Left renal pelvis (tissue), 4 donors: ENCODE measurements around the gene AP1G1. TPM values are rescaled to one million over a fixed set of nuclear protein-coding genes. Genes with fewer than 3 reads are reported as not detected.

Source experiments
- DNase-seq, 4 donors: peaks; one replicate each; pipeline ENCODE4 v3.0.0-alpha.2; 2013; ENCODE audit warnings: low read depth in 4 of 4, low spot score in 3 of 4
- polyA plus RNA-seq, 4 donors: library from polyadenylated mRNA; unstranded; fragments of 120-200 nt; gene quantifications; one replicate each; pipeline ENCODE4 v1.2.1, GENCODE V29; 2013; ENCODE audit not compliant: insufficient read length in 4 of 4

The AP1G1 gene
- polyA plus RNA-seq, 4 donors: 46.7 to 92.8 (median 87.3) TPM

DNA sequence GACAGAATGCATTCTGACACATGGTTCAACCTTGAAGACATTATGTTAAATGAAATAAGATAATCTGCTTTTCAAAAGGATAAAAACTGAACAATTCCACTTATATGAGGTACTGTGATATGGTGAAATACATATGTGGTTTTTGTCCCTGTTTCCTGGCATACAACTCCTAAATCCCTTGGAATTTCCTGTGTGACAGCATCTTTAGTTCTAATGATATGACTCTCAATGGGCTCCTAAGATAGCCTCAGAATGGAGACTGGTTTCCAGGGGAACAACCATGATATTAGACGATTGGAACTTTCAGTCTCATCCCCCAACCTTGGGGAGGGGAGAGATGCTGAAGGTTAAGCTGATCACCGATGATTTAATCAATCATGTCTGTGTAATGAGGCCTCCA lies 46.4 kb downstream of the AP1G1 start:
- no peak for DNase-seq

DNA sequence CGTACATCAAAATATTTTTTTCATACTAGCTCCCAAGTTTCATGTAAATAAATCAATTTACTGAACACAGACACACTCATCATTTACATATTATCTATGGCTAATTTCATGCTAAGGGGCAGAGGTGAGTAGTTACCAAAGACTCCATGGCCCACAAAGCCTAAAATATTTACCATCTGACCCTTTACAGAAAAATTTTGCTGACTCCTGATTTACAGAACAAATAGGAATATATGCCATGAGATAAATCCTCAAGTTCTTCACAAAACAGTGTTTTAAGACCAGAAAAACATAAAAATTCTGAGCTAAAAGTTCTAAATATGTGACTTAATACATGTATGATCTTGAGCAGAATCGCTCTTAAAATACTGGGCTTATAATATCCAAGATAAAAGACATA lies 47.5 kb downstream of the AP1G1 start:
- no peak for DNase-seq

DNA sequence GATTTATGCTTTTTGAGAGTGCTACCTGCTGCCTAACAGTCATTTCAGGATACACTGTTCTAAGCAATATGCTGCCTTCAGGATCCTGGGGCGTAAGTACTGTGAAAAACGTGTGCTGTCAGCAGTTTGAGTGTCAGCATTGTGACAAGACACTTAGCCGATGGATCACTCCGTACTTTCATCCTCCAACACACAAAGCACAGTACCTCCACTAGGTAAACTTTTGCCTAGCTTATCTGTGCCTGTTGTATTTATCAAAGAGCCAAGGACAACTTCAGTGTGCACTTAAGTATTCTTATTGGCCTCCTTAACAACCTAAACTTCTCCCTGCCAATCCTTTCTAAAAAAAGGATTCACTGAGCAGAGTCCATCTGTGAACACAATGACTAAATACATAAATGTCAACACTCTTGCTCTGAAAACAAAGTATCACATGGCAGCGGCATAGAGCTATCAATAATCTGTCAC lies 50.3 kb downstream of the AP1G1 start:
- DNase-seq: no peak

DNA sequence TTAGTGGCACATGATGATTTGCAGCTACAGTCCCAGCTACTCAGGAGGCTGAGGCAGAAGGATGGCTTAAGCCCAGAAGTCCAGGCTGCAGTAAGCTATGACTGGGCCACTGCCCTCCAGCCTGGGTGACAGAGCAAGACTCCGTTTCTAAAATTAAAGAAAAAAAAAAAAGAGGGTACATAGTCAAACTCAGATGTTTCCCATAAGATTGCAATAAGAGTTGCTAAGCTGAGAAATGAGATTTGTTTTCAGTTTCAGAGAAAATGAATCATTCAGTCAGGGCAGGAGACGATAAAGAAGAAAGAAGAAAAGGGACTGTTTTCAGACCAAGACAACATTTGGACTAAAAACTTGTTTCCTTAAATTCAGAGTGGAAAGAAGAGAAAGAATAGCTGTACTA lies 54.0 kb downstream of the AP1G1 start:
- no peak for DNase-seq

DNA sequence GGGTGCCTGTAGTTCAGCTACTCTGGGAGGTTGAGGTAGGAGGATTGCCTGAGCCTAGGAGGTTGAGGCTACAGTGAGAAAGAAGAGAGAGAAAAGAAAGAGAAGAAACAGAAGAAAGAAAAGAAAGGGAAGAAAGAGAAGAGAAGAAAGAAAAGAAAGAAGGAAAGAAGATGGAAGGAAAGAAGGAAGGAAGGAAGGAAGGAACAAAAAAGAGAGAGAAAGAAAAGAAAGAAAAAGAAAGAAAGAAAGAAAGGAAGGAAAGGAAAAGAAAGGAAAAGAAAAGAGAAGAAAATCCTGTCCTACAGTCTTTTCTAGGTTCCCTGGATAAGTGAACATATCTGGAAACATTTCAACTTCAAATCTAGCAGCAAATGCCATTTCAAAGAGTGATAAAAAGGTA lies 54.5 kb downstream of the AP1G1 start:
- no peak for DNase-seq

DNA sequence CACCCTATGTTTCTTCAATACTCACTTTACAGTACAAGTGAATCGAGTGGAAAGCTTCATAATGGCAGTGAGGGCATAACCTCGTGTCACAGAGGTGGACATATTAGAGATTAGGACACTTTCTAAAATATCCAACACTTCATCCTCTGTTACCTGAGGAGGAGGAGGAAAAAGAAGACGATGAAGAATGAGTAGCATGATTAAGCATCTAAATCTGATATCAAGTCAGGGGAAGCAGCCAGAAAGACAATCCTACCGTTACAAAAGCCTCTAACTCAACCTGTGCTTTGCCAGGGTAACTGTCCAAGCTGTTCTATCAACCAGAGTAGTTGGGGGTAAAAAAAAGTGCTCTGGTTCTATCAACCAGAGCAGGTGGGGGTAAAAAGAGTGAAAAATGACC lies 60.4 kb downstream of the AP1G1 start:
- DNase-seq: no peak

DNA sequence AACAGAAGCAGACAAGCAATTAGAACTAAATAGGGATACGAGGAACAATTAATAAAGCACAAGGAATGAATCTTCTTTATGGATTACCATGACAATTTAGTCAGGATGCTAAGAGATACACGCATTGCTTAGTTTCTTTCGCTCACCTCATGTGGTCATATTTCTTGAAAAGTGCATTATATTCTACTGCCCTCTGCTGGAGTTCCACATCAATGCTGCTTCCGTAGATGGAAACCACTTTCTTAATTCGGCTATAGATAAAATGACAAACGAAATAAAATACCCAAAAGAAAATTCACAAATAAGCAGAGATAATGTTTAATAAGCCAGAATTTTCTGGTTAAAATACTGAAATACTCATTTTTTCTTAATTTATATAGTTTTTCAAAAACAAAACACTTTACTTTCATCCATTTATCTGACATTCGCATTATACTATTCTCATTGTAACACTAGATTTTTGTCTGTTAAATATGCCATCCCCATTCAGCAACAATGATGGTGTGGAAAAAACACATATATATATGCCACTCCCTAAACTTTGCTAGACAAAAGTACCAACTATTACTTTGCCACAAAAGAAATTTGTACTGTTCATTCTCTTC lies 62.1 kb downstream of the AP1G1 start:
- peak in 3 of 4 donors; percentile 8 to 16 (median 9) for DNase-seq

DNA sequence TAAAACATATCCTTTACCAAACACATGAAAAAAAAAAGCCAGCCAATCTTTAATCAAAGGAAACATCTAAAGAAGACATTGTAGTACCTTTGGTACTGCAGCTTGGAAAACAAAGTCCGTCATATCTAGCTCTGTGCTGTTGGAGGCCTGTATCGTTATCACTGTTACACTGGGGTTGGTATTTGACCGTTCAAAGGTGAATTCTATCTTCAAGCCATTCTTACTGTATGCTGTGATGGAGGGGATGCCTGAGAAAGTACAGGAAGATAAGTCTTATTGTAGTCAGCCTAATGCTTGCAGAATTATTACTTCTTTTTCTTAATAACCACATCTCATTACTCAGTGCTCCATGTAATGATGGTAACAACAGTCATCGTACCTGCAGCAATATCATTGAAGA lies 69.8 kb downstream of the AP1G1 start:
- no peak for DNase-seq

DNA sequence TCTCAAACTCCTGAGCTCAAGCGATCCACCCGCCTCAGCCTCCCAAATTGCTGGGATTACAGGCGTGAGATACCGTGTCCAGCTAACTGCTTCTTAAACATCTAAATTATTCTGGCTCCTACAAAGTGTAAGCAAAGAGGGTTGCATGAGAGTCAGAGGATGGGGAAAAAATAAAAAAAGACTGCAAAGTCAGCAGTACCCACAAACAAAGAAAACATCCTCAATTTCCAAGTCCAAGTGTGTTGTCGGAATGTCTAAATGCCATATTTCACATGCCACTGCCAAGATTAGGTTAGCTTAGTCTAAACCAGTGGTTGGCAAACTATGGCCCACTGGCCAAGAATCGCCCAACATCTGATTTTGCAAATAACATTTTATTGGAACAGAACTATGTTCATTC lies 71.1 kb downstream of the AP1G1 start:
- DNase-seq: no peak

DNA sequence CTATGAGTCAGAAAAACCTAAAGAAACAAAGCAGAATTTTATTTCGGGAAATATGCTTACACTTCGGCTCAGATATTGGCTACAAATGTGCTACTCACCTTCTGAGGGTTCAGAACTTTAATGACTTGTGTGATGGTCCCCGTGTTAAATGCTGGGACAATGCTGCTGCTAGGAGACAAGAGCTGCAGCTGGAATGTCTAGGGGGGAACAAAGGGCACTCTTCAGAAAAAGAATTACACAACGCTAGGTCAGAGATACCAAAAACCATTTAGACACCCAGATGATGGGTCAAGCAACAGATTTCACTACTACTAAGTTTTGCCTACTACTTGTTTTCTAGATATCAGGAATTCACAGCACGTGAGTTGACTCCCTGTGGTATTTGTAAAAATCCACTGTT lies 74.1 kb downstream of the AP1G1 start:
- DNase-seq: no peak

DNA sequence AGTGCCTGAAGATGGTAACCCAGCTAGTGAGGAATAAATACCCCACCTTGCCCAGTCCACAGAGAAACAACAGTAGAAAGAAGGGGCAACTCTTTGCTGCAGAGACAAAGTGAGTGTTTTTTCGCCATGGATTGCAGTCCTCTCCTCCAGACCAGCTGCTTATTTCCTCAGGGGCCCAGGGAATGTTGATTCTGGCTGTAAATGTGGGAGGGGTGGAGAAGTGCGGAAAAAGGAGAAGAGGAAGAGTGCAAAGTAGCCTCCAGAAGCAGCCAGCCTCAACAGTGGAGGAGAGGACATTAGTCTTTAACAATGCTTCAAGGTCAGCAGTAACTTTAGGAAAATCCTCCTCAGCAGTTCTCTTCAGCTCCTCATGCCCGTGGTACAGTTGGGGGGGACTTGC lies 76.0 kb downstream of the AP1G1 start:
- no peak for DNase-seq

DNA sequence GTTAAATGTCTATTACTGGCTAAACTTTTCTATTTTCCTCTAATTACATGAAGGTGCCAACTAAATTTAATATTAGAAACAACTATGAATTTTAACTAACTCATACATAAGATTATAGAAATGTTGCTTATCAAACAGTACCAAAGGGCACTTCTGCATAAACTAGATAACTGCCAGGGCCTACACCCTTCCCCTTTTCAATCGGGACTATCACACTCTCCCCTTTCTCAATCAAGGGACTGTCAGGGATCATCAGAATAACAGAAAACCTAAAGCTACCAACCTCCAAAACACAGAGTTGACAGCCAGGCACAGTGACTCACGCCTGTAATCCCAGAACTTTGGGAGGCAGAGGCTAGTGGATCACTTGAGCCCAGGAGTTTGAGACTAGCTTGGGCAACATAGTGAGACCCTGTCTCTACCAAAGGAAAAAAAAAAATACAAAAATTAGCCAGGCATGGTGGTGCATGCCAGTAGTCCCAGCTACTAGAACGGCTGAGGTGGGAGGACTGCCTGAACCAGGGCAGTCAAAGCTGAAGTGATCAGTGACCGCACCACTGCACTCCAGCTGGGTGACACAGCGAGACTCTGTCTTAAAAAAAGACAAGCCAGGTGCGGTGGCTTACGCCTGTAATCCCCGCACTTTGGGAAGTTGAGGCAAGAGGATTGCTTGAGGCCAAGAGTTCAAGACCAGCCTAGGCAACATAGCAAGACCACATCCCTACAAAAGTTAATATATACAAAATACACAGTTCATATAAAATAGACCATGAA lies 80.9 kb downstream of the AP1G1 start:
- no peak for DNase-seq

DNA sequence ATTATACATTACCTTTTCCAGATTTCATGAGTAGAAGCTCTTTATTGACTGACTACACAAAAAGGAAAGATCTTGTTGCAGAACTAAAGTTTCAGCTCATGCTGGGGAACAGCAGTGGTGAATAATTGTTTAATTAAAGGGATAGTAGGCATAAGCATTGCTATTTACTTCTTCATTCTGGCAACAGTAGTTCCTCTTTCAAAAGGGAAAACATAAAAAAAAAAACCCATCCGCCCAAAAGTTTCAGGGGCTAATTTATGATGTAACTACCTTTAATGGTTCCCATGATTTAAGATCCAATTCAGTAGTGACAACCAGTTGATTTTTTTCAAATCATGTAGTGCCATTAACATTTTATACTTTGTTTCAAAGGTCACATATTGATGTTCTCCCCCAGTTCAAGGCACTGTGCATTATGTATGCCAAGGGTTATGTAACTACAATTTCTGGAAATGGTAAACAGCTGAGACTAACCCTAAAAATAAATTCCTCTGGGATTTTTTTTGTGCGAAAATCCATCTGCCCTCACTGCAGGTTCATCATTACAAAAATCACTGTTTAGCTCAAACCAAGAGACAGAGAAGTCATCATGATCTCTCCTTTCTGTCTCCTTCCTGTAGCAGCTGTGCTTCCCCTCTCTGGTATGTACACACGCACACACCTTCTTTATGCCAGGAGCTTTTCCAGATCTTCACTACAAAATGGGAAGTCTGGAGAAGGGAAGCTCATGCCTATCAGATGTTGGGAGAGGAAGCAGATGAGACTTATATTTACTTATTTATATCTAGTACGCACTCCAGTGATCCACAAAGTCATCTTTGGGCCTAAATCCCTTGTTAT lies 81.9 kb downstream of the AP1G1 start:
- no peak for DNase-seq

DNA sequence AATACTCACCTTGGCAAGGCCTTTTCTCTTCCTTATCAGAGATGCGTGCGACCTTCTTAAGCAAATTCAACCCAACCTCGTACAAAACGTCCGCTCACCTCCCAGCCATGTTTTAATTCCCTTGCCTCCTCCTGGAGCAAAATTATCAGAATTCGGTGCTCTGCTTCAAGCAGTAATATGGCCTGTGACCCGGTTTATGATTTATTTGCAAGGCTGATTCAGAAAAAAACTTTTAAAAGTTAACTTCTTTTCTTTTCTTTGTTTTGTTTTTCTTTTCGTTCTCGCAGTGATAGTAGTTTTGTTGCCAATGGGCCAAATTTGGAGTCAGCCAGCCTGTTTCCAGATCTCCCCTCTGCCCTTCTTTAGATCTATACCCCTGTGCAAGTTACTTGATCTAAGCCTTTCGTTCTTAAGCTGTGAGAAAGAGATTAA lies 84.3 kb downstream of the AP1G1 start, which contains the start of gene PHLPP2:
Gene PHLPP2, minus strand, starts transcription at position 382 of the 432 bp plus-strand sequence. CDS start 9,906 bp downstream, outside the sequence.
- no peak for DNase-seq

DNA sequence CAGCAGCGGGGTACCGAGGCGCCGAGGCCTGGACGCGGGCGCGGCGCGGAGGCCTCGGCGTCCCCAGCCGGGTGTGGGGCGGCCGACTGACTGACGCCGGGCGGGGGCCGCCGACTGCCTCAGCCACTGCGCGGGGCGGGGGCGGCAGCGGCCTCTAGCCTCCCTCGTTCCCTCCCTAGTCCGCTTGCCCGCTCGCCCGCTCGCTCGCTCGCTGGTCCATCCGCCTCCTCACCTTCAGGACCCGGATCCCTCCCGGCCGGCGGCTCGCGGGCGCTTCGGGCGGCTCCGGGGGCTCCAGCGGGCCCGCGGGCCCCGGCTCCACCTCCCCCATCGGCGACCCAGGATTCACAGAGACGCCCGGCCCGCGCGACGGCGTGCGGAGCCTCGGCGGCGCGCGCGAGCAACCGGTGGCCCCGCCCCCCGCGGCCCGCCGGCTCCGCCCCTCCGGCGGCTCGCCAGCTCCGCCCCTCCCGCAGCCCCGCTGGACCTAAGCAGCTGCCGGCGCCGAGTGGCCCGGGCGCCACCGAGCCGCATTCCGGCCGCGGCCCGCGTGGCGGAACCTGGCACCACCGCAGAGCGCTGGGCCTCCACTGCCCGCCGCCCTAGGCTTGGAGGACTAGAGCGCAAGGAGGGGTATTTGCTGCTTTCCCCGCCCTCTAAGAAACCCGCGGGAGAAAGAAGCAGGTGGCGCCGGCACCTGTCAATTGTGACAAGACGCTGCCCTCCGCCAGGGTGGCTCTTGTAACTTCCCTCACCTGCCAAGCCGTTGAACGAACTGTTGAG lies 84.9 kb downstream of the AP1G1 start:
- peak; percentile 19 to 70 (median 59) for DNase-seq

DNA sequence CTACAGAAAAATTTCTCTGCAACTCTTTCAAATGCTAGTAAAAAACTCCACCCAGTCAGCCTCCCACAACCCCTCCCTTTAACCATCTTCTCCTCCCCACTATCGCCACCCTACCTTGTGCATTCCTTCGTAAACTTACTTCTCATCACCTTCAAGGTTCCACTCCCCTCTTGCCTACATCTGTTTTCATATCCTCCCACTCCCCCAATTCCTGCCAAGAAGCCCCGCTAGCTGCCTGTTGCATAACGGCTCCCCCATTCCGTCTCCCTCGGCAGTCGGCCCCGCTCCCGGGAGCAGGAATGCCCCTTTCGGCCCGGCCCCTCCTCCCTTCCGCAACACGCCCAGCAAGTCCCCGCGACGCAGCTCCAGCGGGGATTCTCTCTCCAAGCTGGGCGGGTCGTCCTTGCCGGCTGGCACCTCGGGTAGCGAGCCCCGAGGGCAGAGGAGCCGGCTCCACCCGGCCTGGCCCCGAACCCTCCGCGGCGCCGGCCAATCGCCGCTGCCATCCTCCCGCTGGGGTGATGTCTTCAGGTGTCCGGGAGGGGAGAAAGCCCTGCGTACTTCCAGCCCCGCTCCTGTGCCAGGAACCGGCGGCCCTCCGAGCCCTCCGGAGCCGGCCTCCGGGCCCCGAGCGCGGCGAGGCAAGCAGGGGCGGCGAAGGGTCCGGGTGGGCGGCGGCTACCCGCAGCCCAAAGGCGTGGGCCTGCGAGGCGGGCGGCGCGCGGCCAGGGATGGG lies 85.7 kb downstream of the AP1G1 start:
- peak; percentile 39 to 51 (median 41) for DNase-seq

DNA sequence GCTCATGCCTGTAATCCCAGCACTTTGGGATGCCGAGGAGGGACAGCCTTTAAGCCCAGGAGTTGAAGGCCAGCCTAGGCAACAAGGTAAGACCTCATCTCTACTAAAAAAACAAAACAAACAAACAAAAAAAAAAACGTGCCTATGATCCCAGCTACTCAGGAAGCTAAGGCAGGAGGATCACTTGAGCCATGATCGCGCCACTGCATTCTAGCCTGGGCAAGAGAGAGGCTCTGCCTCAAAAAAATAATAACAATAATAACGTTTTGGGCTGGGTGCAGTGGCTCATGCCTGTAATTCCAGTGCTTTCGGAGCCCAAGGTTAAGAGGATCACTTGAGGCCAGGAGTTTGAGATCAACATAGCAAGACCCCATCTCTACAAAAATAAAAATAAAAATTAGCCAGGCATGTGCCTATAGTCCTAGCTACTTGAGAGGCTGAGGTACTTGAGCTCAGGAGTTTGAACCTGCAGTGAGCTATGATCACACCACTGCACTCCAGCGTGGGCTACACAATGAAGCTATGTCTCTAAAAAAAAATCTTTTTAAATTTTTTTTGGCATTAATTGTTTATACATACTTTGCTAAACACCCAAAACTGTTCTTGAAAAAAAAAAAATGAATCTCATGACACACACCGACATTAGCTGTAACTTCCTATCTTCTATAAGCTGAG lies 87.4 kb downstream of the AP1G1 start:
- DNase-seq: no peak

DNA sequence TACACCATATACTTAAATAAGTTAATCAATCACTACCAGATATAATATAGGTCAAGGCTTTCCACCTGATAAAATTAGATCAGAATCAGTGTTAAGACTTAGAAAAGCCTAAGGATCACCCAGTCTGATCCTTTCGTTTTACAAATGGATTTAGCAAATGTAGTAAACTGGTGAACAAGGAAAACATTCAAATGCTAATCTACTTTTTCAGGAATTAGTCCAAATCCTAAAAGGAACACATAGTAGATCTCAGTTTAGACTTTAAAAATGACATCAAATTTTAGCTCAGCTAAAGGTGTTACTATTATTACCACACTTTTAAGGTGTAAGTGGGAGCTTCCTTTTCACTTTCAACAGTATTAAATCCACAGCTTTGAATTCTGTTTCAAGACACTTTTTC lies 96.1 kb downstream of the AP1G1 start:
- DNase-seq: no peak

DNA sequence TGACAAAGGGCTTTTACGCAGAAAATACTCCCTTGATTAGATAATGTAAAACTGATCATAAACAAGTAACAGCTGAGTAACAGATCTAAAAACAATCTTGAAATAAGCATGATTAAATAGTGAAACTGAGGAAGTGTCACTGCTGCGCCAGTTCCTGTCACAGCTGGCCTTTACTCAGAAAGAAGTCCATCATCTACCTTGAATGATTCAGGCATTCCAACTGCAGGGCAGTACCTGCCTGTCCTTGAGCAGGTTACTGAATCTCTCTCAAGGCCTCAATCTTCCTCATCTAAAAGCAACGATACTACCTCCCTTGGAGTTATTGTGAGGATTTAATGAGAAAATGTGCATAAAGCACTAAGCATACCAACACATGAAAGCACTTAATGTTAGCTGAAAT lies 96.8 kb downstream of the AP1G1 start:
- no peak for DNase-seq
